Measurements from ENCODE around the gene ACO1.

The ACO1 gene

DNA sequence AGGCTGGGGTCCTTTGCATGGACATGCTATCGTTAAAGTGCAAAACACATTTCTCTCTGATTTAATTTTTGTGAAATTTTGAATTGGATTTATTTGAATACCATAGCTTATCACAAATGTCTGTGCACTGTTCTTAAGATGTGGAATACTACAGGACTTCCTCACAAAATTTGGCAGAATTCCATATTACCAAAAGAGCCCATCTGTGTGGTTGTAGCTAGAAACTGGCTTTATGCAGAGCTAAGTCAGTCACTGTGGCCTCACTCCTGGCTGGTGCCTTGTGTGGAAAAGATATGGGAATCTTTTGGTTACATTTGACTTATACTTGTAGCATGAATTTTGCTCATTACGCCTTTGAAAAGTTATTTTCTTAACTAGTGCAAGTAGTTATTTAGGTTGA, 35.5 kb downstream of the ACO1 start:
- DNase-seq (ENCODE audit: low spot score): no peak

DNA sequence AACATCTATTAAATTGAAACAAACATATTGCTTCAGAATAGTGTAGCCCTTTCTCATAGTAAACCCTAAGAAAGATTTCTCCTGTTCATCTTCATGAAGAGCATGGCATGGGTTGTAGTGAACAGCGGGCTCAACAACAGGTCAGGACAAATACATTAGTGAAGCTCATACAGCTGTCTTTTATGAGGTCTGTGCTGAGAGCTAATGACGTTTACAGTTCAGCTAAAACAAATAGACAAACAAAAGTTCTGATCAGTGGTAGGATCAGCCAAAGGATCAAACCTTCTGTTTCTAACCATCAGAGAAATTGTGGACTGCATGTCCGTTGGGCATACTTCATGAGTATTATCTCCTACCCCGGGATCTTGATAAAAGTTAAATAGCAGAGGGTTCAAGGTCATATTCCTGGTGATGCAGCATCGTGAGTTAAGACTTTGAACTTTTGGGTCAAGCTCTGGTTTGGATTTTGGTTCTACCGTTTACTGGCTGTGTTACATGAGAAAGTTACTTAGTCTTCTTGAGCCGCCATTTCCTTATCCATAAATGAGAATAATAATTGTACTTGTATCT, 37.9 kb downstream of the ACO1 start:
- no peak for DNase-seq (ENCODE audit: low spot score)

DNA sequence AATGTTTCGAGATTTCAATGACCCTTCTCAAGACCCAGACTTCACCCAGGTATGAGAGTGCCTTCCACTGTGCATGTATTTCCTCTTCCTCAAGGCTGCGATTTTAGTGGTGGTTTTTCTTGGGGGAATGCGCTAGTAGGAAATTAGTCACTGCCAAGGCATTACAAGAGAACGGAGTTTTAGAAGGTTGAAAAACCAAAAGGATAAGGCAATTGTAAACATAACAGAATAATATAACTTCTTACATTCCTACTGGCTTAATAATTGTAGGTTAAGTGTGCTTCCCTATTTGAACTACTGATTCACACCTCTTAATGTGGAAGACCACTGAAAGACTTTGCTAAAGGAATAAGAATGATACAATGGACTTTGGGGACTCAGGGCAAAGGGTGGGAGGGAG, 38.9 kb downstream of the ACO1 start:
- no peak for DNase-seq (ENCODE audit: low spot score)

DNA sequence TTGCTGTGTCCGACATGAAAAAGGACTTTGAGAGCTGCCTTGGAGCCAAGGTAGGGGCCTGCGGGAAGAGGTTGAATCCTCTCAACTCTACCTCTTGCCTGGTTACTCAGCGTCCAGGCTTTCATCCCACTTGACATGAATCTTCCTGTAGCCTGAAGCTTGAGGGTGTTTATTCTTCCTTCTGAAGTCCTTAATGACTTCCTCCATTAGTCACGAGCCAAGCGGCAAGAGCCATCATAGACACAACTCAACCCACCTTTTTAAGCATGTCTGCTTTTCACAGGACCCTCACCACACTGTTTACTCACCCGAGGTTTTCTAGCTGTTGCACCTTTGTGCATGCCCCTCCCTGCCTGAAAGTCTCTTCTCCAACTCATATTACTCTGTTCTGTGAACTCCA, 40.2 kb downstream of the ACO1 start:
- no peak for DNase-seq (ENCODE audit: low spot score)

DNA sequence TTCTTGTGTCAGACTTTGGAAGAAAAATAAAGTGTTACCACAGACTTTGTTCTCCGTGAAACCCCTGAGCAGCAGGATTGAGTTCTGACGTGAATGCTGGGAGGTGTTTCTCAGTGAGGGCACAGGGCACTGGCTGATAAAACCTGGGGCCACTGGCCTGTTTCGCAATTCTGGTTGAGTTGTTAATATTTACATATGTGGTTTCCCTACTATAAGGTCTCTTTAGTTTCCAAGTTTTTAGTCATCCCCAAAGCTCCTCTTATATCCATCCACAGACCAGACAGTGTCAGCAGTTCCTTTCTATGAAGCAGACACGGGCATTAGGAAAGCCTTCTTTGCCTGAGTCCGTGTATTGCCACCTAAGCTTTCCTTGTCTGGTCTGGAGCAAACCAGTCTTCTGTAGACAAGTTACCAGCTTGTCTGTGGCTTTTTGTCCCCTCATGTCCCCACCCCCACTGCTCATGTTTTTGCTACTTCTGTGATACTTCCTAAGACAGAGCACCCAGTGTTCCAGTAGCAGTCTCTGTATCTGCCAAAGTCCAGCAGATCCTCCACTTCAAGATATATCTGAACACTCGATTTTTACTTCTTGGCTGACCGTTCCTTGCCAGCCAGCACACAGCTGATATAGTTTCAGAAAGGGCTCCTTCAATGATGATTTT, 42.0 kb downstream of the ACO1 start:
- DNase-seq (ENCODE audit: low spot score): no peak

DNA sequence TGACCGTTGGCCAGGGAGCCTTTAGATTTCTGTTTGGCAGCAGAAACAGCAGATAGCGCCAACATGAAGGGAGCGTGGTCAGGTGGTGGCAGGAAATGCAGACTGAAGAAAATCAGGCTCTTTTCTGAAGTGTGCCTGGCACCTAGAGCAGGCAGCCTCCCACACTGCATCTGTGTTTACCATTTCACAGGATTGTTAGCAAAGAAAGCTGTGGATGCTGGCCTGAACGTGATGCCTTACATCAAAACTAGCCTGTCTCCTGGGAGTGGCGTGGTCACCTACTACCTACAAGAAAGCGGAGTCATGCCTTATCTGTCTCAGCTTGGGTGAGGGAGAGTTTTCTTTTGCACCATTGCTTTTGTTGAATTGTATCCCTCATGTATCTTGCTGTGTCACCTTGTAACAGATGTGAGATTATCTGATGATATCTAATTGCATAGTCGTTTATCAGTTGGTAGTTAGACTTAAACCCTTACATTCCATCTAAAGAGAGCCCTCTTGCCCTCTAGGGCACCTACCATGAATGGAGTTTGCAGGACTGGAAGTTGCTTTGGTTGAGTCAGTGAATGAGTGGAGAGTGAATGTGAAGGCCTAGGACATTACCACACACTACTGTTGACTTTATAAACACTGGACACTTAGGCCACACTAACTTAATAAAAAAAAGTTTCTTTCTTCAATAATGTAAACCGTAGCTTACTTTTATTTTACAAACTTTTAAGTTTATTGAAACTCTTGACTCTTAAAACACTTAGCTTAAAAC, 42.8 kb downstream of the ACO1 start:
- no peak for DNase-seq (ENCODE audit: low spot score)

DNA sequence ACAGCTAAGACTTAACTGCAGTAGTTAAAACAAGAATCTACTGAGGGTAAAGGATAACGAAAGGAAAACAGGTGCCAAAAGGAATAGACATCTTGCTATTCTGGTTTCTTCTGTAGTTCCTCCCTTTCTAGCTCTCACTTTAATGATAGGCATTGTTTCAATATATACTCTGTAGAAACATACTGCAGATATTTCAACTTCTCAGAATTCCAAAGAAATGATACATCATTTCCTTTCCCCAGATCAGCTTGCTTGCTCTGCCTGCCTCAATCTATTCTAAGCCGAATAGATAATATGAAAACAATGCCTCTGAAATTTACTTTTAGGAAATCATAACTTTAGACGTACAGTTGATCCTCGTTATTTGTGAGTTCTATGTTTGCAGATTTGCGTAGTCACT, 46.3 kb downstream of the ACO1 start:
- DNase-seq (ENCODE audit: low spot score): no peak

DNA sequence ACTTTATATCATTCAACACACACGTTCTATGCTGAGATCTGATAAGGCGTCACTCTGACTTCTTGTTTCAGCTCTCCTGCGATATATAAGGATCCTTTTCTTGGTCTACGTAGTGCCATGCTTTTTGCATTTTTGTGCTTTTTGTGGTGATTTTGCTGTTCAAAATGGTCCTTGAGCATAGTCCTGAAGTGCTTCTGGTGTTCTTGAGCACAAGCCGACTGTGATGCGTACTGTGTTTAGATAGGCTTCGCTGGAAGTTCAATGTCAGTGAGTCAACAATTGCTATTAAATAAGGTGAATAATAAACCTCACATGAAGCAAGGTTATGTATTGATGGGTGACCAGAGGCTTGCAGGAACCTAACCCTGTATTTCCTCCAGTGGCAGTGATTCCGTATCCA, 46.8 kb downstream of the ACO1 start:
- no peak for DNase-seq (ENCODE audit: low spot score)

DNA sequence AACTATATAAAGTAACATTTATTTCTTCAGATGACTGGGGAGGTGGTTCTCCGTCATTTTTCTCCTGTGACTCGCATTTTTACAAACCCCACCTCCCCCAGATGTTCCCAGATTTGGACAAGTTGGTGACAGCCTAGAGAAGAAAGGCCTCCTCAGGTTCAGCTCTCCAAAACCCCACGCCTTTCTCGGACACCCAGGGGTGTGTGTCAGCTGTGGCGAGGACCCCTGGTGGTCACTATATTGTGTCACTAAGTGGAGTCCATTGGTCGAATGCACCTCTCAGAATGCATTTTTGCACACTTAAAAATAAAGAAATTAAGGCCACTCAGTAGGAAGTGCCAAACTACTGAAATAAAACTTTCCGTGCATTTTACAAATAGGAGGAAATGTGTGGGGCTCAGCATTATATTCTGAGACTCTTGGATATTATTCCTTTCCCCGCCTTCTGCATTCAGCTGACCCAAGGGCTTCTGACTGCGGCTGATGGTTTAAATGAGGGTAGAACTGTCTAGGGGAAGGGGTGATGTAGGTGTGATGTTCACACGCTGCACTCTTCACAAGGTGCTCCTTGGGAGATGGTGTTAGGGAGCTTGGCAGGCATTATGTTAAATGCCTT, 47.6 kb downstream of the ACO1 start:
- DNase-seq (ENCODE audit: low spot score): peak; percentile 4

DNA sequence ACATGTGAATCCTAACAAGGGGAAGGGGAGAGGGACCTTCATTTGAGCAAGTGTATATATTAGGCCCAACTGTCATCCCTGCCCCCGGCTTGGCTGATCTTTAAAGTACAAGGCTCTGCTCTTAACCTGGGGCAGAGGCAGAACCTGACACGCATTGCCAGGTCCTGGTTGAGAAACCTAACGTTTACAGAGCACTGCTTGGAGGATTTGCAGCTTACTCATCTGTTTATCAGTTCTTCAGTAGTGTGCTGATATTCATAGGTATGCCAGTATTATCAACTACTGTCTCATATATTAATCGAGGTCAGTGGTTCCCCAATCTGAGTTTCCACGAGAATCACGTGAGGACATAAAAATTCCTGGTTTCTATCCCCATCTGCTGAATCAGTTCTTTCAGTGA, 50.4 kb downstream of the ACO1 start:
- DNase-seq (ENCODE audit: low spot score): no peak

DNA sequence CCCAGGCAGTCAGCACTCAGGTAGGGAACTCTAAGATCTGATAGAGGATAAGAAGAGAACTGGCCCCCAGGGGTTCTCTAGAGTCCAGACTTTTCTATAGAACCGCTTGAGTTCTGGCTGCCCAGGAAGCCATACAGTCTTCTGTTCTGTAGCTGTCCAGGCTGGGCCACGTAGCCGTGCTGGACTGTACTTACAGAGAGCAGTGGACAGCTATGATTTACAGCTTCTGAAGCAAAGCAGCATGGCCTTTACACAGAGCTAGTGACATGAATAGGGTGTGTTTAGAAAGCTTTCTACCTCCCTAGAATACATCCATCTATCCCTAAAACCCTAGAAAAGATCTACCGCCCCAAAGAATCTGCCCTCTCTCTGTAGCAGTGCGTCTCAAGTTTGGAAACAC, 57.2 kb downstream of the ACO1 start:
- DNase-seq (ENCODE audit: low spot score): no peak

DNA sequence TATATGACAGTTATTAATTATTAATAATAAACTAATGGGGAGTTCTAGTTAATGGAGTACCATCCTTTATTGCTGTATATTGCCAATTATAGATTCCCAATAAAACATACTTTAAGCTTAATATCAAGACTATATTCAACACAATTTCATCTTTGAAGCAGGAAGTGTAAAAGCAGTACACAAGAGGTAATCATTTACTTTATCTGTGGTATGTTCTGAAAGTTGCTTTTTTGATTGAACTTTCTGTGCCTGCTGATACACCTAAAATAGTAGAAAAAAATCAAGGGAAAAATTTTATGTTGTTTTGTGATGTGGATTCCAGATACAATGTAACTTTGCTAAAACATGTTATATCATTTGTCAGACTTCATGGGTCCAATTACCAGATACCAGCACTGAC, 58.0 kb downstream of the ACO1 start:
- DNase-seq (ENCODE audit: low spot score): no peak

DNA sequence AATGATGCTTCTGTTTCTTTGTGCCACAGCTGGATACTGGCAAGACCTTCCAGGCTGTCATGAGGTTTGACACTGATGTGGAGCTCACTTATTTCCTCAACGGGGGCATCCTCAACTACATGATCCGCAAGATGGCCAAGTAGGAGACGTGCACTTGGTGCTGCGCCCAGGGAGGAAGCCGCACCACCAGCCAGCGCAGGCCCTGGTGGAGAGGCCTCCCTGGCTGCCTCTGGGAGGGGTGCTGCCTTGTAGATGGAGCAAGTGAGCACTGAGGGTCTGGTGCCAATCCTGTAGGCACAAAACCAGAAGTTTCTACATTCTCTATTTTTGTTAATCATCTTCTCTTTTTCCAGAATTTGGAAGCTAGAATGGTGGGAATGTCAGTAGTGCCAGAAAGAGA, 65.5 kb downstream of the ACO1 start:
- no peak for DNase-seq (ENCODE audit: low spot score)

DNA sequence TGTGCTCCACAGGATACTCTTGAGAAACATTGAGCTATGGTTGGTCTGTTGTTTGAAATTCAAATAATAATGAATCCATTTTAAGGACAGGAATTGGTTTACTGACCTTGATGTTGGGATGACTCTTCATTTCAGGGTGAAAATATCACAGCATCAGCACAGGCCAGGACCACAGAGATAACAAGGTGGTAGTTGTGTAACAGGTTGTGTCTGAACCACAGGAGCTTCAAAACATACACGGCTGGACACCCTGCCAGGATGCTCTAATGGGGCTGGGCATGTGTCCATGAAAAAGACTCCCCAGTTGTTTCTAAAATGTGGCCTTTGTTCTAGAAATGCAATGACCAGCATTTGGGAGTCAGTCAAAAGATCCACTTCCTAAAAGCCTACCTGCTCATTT, 69.8 kb downstream of the ACO1 start:
- no peak for DNase-seq (ENCODE audit: low spot score)

DNA sequence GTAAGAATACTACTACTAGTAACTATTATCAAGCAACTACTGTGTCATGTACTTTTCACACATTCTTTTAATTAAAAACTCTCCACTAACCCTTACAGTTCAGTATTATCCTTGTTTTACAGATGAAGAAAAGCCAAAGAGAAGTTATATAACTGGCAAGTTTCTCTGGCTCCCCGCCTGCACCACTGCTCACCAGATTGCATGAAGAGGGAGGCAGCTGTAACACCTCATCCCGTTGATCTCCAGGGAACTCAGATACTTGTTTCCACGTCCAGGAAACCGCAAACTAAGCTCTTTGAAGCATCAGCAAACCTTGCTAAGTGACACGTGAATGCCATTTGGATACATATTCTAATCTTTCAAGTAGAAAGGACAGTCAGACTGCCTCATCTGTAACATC, 71.3 kb downstream of the ACO1 start:
- no peak for DNase-seq (ENCODE audit: low spot score)

DNA sequence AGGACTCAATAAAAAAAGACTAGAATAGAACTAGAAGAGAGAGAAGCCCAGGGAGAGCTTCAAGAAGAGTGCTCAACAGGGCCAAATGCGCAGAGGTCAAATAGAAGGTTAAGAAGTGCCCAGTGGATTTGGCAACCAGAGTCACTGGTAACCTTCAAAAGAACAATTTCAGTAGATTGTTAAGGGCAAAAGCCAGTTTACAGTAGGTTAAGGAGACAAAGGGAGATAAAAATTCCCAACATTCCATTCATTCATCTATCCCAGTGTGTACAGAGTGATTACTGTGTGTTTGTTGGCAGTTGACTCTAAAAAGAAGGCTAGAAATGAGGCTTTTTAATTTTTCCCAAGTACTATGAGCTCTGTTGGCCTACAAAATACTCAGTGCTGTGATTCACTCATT, 72.1 kb downstream of the ACO1 start:
- DNase-seq (ENCODE audit: low spot score): no peak

DNA sequence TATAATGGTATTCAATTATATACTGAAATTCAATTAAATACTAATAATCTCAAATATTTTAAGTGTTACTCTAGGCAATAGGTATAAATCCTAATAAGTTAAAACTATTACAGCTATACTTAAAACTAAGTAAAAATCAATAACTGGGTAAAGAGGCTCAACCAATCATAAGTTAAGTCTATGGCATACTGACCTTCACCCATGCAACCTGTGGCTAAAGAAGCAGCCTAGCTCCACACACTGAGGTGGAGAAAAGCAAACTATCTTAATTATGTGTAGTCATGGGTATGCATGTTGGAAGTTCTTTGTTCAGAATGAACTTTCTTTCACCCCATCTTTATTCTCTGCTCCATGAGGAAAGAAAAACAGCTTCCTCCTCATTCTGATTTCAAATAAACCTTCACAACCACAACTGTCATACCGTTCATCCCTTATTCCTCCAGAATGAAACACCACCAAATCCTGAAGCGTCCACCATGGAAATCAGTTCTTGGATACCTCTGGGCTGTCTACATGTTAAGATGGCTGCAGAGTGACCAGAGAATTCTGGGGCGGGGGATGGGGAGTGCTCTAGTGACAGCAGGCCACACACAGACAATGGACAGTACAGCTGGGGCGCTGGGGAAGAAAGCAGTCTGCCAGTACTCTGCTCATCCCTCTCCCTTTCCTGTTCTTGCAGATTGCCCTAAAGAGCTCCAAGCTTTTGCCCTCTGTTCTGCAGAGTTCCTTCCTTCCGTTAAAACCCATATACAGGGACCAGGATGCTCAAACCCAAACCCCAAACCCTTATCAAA, 79.3 kb downstream of the ACO1 start:
- DNase-seq (ENCODE audit: low spot score): no peak

DNA sequence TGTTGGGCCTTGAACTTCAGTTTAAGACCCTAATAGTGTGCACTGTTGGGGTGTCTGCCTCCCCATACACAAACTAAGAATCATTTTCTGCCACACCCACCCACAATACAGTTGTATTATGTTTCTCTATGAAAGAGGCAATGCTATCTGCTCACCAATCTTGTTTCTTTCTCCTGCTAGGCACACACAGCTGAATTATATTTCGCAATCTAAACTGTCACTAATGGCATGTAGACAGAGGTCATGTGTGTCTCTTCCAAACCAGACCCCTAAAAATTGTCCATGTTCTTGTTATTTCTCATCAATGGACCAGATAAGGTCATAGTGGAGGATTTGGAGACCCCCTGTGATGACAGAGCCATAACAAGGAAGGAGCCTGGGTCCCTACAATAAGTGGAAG, 84.3 kb downstream of the ACO1 start:
- DNase-seq (ENCODE audit: low spot score): no peak

DNA sequence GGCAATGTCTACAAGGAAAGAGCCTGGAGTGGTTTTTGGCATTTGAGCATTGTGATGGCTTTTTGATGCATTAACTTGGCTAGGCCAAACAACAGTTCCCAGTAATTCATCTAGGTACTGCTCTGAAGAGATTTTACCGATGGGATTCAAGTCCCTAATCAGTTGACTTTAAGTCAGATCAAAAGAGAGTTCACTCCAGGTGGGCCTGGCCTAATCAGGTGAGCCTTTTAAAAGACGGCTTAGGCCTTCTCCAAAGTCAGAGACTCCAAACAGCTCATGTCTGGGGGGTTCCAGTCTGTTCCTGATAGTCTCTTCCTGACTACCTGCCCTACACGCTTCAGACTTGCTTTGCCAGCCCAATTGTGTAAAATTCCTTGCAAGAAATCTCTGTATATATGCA, 87.9 kb downstream of the ACO1 start:
- no peak for DNase-seq (ENCODE audit: low spot score)

DNA sequence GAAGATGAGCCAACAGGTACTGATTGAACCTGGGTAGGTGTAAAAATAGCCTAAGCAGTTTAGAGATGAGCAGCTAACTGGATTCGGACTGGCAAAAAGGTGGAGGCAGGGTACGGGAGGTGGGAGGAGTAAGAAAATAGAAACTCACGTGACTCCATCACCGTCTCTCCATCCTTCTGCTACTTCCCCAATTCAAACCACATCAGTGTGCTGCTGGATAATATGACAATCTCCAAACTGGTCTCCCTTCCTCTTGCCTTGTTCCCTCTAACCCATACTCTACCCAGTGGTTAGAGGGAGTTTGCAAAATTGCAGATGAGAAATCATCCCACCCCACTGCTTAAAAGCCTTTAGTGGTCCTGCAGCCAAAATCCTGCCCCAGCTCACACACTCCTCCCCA, 98.9 kb downstream of the ACO1 start:
- DNase-seq (ENCODE audit: low spot score): no peak

DNA sequence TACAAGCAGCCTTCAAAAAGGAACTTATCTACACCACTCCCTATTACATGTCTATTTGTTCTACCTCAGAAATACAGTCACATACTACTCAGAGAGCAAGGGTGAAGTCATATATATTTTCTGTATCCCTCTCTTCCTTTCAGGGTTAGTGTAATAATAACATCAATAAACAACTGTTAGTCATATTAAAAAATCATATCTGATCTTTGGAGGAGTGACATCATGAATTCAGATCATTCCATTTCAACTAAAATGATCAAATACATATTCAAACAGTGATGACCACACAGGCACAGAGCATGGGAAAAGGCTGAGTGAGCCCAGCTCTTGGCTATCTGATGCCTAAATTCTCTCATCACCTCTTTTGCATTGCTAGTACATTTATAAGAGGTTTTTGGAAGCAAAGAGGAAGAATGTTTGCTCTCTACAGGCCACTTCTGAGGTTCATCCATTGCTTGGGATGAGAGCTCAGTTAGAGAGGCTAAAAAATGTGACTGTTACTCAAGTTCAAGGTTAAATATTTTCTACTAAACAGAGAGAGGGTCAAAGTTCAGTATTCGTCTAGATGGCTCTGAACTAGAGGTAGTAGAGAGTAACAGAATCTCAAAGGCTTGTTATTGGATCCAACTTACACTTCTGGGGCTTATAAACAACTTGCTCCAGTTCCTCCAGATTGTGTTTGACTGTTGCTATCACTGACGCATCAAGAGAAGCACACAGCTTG, 102.6 kb downstream of the ACO1 start:
- DNase-seq (ENCODE audit: low spot score): no peak
